ENCODE data around the gene CUL5.

GRCh38 chr11:108121274-108122155 lies 112.8 kb downstream of the CUL5 start, which contains the start of gene ACAT1:
- TF ChIP-seq, protein P1, sequence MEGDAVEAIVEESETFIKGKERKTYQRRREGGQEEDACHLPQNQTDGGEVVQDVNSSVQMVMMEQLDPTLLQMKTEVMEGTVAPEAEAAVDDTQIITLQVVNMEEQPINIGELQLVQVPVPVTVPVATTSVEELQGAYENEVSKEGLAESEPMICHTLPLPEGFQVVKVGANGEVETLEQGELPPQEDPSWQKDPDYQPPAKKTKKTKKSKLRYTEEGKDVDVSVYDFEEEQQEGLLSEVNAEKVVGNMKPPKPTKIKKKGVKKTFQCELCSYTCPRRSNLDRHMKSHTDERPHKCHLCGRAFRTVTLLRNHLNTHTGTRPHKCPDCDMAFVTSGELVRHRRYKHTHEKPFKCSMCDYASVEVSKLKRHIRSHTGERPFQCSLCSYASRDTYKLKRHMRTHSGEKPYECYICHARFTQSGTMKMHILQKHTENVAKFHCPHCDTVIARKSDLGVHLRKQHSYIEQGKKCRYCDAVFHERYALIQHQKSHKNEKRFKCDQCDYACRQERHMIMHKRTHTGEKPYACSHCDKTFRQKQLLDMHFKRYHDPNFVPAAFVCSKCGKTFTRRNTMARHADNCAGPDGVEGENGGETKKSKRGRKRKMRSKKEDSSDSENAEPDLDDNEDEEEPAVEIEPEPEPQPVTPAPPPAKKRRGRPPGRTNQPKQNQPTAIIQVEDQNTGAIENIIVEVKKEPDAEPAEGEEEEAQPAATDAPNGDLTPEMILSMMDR (IDR thresholded peaks at IDR 0.05): peak; percentile 29 to 91 (median 83)
- TF ChIP-seq POLR2AphosphoS5 (IDR thresholded peaks at IDR 0.05) (peak; percentile 64 to 90), POLR2A (IDR thresholded peaks at IDR 0.05) (peak; percentile 14 to 97 (median 91))
